ENCODE results near the gene SYT1.

DNA sequence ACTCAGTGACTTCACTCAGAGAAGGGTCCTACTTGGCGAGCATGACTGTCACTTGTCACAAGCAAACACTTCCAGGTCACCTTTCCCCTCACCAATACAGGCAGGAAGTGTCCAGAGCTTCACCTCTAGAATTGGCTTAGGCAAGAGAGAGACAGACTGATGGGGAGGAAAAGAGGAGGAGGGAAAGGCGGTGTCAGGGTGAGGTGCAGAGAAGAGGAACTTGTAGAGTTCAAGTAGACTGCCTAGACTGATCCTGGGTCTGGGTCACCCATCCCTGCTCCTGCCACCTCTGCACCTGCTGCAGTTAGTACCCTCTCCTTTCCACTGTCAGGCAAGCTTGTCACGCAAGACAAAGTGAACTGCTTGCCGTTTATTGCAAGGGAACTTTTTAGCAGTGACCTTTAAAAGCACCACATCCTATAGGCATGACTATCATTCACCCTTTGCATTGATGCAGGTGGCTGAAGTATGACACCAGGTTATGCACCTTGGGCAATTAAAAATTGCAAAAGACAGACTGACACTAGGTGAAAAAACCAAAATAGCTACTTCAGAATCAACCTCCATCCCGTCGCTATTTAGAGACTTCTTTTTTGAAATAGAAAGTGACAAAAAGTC is 292.4 kb downstream of the SYT1 start:
- TF ChIP-seq, protein P1, sequence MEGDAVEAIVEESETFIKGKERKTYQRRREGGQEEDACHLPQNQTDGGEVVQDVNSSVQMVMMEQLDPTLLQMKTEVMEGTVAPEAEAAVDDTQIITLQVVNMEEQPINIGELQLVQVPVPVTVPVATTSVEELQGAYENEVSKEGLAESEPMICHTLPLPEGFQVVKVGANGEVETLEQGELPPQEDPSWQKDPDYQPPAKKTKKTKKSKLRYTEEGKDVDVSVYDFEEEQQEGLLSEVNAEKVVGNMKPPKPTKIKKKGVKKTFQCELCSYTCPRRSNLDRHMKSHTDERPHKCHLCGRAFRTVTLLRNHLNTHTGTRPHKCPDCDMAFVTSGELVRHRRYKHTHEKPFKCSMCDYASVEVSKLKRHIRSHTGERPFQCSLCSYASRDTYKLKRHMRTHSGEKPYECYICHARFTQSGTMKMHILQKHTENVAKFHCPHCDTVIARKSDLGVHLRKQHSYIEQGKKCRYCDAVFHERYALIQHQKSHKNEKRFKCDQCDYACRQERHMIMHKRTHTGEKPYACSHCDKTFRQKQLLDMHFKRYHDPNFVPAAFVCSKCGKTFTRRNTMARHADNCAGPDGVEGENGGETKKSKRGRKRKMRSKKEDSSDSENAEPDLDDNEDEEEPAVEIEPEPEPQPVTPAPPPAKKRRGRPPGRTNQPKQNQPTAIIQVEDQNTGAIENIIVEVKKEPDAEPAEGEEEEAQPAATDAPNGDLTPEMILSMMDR (IDR thresholded peaks at IDR 0.05): no peak
- no peak for TF ChIP-seq POLR2A (IDR thresholded peaks at IDR 0.05)
